22Rv1 (cell line): ENCODE results near the gene KIF26B.

Experiments used
- H3K27ac ChIP-seq: fragments of 450-650 bp; 2 replicates; pipeline ENCODE4 v1.5.1; 2017
- CTCF ChIP-seq: fragments of 450-650 bp; IDR thresholded peaks from 2 replicates; pipeline ENCODE4 v1.5.1; 2017; ENCODE audit warnings: mild to moderate bottlenecking
- ZFX ChIP-seq: fragments of 450-650 bp; IDR thresholded peaks from 2 replicates; pipeline ENCODE4 v1.6.1; 2017; ENCODE audit warnings: antibody characterized with exemption, borderline replicate concordance

KIF26B gene

GRCh38 chr1:245599371-245600174, 444.8 kb downstream of the KIF26B start:
- H3K27ac ChIP-seq, result no peak overlapping the region
- TF ChIP-seq ZFX, result no peak
- no peak for TF ChIP-seq CTCF

- TF ChIP-seq CTCF, result no peak
- no peak for TF ChIP-seq ZFX
- no peak overlapping the region for H3K27ac ChIP-seq
Measured at GRCh38 chr1:245600658-245601057, 445.9 kb downstream of the KIF26B start.

GRCh38 chr1:245603311-245603865, 448.6 kb downstream of the KIF26B start:
- TF ChIP-seq CTCF (no peak), ZFX (no peak)
- no peak overlapping the region for H3K27ac ChIP-seq

GRCh38 chr1:245604979-245605378, 450.2 kb downstream of the KIF26B start:
- H3K27ac ChIP-seq, result no peak overlapping the region
- TF ChIP-seq ZFX (no peak), CTCF (no peak)

- H3K27ac ChIP-seq, result no peak overlapping the region
- no peak for TF ChIP-seq CTCF
- no peak for TF ChIP-seq ZFX
Measured at GRCh38 chr1:245605480-245606156, 450.8 kb downstream of the KIF26B start.

GRCh38 chr1:245606157-245606725, 451.5 kb downstream of the KIF26B start:
- H3K27ac ChIP-seq, result no peak overlapping the region

GRCh38 chr1:245608271-245608670, 453.5 kb downstream of the KIF26B start:
- H3K27ac ChIP-seq, result no peak overlapping the region
- TF ChIP-seq ZFX, result no peak
- no peak for TF ChIP-seq CTCF

More at GRCh38 chr1:245606157-245606725, 451.5 kb downstream of the KIF26B start:
- no peak for TF ChIP-seq ZFX
